ENCODE data around the gene KIRREL3. TPM values are rescaled to one million over a fixed set of nuclear protein-coding genes. Genes with fewer than 3 reads are reported as not detected.

The KIRREL3 gene
- total and polyA plus RNA-seq, 2 of the 4 experiments (the other 2 are of a cell fraction) = 10.9 to 15.9 TPM

DNA sequence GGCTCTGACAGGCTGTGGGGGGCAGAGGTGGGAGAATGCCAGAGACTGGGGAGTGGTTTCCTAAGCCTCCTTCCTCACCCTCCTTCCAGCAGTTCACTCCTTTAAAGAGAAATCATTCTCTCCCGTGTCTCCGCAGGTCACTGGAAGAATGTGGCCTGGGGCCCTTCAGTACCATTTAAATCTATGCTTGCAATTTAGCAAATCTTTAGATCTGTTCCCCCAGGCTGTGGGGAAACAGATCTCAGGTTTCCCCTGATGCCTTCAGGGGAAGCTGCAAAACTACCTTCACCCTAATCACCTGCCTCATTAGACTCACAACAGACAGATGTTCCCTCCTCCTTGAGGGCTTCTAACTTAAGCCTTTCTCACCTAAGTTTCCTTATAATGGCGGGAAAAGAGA lies 55.3 kb downstream of the KIRREL3 start:
- H3K79me1 ChIP-seq (ENCODE audit: low read depth in 1 of 2, low read length in 2 of 2) = peaks cover 46 to 49% of the 10 kb centered on the region in 2 experiments
- ChIA-PET POLR2A (ENCODE audit: unreplicated experiment) (no interaction called here), CTCF (no interaction called here)
- TF ChIP-seq RCOR1 (IDR thresholded peaks at IDR 0.05; ENCODE audit: insufficient replicate concordance, low read length) (no peak), MAFK (IDR thresholded peaks at IDR 0.05; ENCODE audit: low read depth, low read length) (no peak), CEBPB (IDR thresholded peaks at IDR 0.05; ENCODE audit: low read depth, low read length) (no peak), CHD1 (IDR thresholded peaks at IDR 0.05; ENCODE audit: low read depth, low read length) (no peak), FOS (IDR thresholded peaks at IDR 0.05; ENCODE audit: low read depth, low read length) (no peak), RFX5 (IDR thresholded peaks at IDR 0.05; ENCODE audit: low read depth, low read length) (no peak)
- TF ChIP-seq, protein P1, sequence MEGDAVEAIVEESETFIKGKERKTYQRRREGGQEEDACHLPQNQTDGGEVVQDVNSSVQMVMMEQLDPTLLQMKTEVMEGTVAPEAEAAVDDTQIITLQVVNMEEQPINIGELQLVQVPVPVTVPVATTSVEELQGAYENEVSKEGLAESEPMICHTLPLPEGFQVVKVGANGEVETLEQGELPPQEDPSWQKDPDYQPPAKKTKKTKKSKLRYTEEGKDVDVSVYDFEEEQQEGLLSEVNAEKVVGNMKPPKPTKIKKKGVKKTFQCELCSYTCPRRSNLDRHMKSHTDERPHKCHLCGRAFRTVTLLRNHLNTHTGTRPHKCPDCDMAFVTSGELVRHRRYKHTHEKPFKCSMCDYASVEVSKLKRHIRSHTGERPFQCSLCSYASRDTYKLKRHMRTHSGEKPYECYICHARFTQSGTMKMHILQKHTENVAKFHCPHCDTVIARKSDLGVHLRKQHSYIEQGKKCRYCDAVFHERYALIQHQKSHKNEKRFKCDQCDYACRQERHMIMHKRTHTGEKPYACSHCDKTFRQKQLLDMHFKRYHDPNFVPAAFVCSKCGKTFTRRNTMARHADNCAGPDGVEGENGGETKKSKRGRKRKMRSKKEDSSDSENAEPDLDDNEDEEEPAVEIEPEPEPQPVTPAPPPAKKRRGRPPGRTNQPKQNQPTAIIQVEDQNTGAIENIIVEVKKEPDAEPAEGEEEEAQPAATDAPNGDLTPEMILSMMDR (conservative IDR thresholded peaks at IDR 0.05; ENCODE audit: low read depth, low read length) = no peak
- TF ChIP-seq, protein P2, sequence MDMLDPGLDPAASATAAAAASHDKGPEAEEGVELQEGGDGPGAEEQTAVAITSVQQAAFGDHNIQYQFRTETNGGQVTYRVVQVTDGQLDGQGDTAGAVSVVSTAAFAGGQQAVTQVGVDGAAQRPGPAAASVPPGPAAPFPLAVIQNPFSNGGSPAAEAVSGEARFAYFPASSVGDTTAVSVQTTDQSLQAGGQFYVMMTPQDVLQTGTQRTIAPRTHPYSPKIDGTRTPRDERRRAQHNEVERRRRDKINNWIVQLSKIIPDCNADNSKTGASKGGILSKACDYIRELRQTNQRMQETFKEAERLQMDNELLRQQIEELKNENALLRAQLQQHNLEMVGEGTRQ (IDR thresholded peaks at IDR 0.05; ENCODE audit: low read depth, low read length) = no peak
- no peak overlapping the region for H4K5ac ChIP-seq (ENCODE audit: low read depth, low read length)
- no CpG with 5 or more reads among the region's 3 CpGs for WGBS, 2 experiments (ENCODE audit: extremely low coverage in 2 of 2, insufficient read length in 1 of 2)
- H3K36me3 ChIP-seq (ENCODE audit: control insufficient read depth, insufficient read depth, low read length) = no peaks in the 10 kb centered on the region
- intact Hi-C loops (cut with micrococcal nuclease) = no loop called here
- H3K14ac ChIP-seq (replicated peaks; ENCODE audit: low read depth, low read length) = no peak overlapping the region
- BruUV-seq (replicated peaks) = no TSS peak
- peaks cover 7% of the 10 kb centered on the region for H3K9me1 ChIP-seq (ENCODE audit: insufficient read depth, low read length)
- no peak overlapping the region for H2BK120ac ChIP-seq (ENCODE audit: low read depth, low read length)
- H2BK5ac ChIP-seq (ENCODE audit: low read depth, low read length, poor library complexity, severe bottlenecking) = no peak overlapping the region
- H3K4me3 ChIP-seq (ENCODE audit: insufficient read depth, low read depth, low read length) = no peak overlapping the region
- H3K4me2 ChIP-seq (ENCODE audit: low read depth, low read length) = no peak overlapping the region
- peaks cover 29% of the 10 kb centered on the region for H4K20me1 ChIP-seq (ENCODE audit: insufficient read depth, low read length)
- no peak overlapping the region for H2BK20ac ChIP-seq (ENCODE audit: low read depth, low read length)
- H4K91ac ChIP-seq (ENCODE audit: insufficient read depth, low read depth, low read length) = no peak overlapping the region
- no peak overlapping the region for H3K18ac ChIP-seq (ENCODE audit: low read depth, low read length)
- in situ Hi-C loops (cut with MboI; ENCODE audit: low sequenced_read_pairs) = no loop called here
- no peak overlapping the region for H3K27ac ChIP-seq (ENCODE audit: insufficient read depth, low read length)
- ATAC-seq (ENCODE audit: low read depth) (no peak), DNase-seq (no peak)
- H2BK15ac ChIP-seq (ENCODE audit: low read depth, low read length) = no peak overlapping the region
- dilution Hi-C loops (cut with HindIII; ENCODE audit: low sequenced_read_pairs, unreplicated experiment) = no loop called here
- no peak overlapping the region for H2AFZ ChIP-seq (replicated peaks; ENCODE audit: low read length, poor library complexity)
- no peaks in the 10 kb centered on the region for H3K9me3 ChIP-seq (ENCODE audit: control insufficient read depth, insufficient read depth, low read length)
- no peak overlapping the region for H3K9ac ChIP-seq (ENCODE audit: low read depth, low read length)
- no peaks in the 10 kb centered on the region for H3K27me3 ChIP-seq (ENCODE audit: control insufficient read depth, insufficient read depth, low read length)
- peaks cover 7% of the 10 kb centered on the region for H3K4me1 ChIP-seq (ENCODE audit: control insufficient read depth, insufficient read depth, low read length)
- no peak overlapping the region for H3K4ac ChIP-seq (ENCODE audit: low read depth, low read length)
- no peak overlapping the region for H2AK5ac ChIP-seq (ENCODE audit: low read depth, low read length)
- H2AK9ac ChIP-seq (replicated peaks; ENCODE audit: low read depth, low read length, poor library complexity) = no peak overlapping the region
- H4K8ac ChIP-seq (ENCODE audit: low read depth in 2 of 2, low read length in 2 of 2) = no peak overlapping the region
- H3K23ac ChIP-seq (ENCODE audit: low read depth, low read length) = no peak overlapping the region
- no peak overlapping the region for H3K56ac ChIP-seq (ENCODE audit: extremely low read depth, insufficient read depth, low read length)

Measured in IMR-90 (cell line).